ENCODE results near the gene FBXL16. TPM values are rescaled to one million over a fixed set of nuclear protein-coding genes. Genes with fewer than 3 reads are reported as not detected.

Gene FBXL16
- total RNA-seq, 1 donor from 2014 or later, result 6.4 TPM

GRCh38 chr16:729768-730665 lies 24.4 kb upstream of the FBXL16 start:
- DNase-seq, result peak; percentile 59
- no peaks in the 10 kb centered on the region for H3K9me3 Mint-ChIP-seq
- peaks cover 3% of the 10 kb centered on the region for H3K27me3 Mint-ChIP-seq
- H3K4me1 Mint-ChIP-seq, result no peaks in the 10 kb centered on the region
- no peak overlapping the region for H3K4me3 Mint-ChIP-seq
- H3K36me3 Mint-ChIP-seq (ENCODE audit: low read depth), result peaks cover 7% of the 10 kb centered on the region
- intact Hi-C loops (cut with micrococcal nuclease), result loop anchor here (5.0 kb wide), 1 partner anchor 48 kb away; the partner anchor contains the start of genes JMJD8 and STUB1
- no peak overlapping the region for H3K27ac Mint-ChIP-seq

- peaks cover 3% of the 10 kb centered on the region for H3K27me3 Mint-ChIP-seq
- no peak for DNase-seq
- intact Hi-C loops (cut with micrococcal nuclease), result loop anchor here (5.0 kb wide), 1 partner anchor 47 kb away; the partner anchor contains the start of genes JMJD8 and STUB1
- H3K9me3 Mint-ChIP-seq, result no peaks in the 10 kb centered on the region
- H3K27ac Mint-ChIP-seq, result no peak overlapping the region
- peaks cover 7% of the 10 kb centered on the region for H3K36me3 Mint-ChIP-seq (ENCODE audit: low read depth)
- peak overlapping the region; percentile 64 for H3K4me3 Mint-ChIP-seq
- H3K4me1 Mint-ChIP-seq, result no peaks in the 10 kb centered on the region
Measured at GRCh38 chr16:728890-729744, 23.5 kb upstream of the FBXL16 start.

- Mint-ChIP-seq H3K27ac (no peak overlapping the region), H3K4me3 (peak overlapping the region; percentile 64), H3K27me3 (peaks cover 3% of the 10 kb centered on the region), H3K36me3 (ENCODE audit: low read depth) (peaks cover 7% of the 10 kb centered on the region), H3K4me1 (no peaks in the 10 kb centered on the region), H3K9me3 (no peaks in the 10 kb centered on the region)
- intact Hi-C loops (cut with micrococcal nuclease), result loop anchor here (5.0 kb wide), 1 partner anchor 46 kb away; the partner anchor contains the start of genes JMJD8 and STUB1
- peak; percentile 89 for DNase-seq
Measured at GRCh38 chr16:728131-728889, 22.7 kb upstream of the FBXL16 start.

- H3K4me3 Mint-ChIP-seq, result peak overlapping the region; percentile 56
- DNase-seq, result peak; percentile 78
- intact Hi-C loops (cut with micrococcal nuclease), result loop anchor here (5.0 kb wide), 1 partner anchor 45 kb away; the partner anchor contains the start of genes JMJD8 and STUB1
- H3K27ac Mint-ChIP-seq, result no peak overlapping the region
- no peaks in the 10 kb centered on the region for H3K9me3 Mint-ChIP-seq
- peaks cover 3% of the 10 kb centered on the region for H3K27me3 Mint-ChIP-seq
- no peaks in the 10 kb centered on the region for H3K4me1 Mint-ChIP-seq
- peaks cover 2% of the 10 kb centered on the region for H3K36me3 Mint-ChIP-seq (ENCODE audit: low read depth)
Measured at GRCh38 chr16:727291-727977, 21.8 kb upstream of the FBXL16 start.

GRCh38 chr16:726438-727290 lies 21.1 kb upstream of the FBXL16 start, which contains the start of the genes CCDC78 and HAGHL:
CCDC78 (minus strand) TSS chr16:726443; CDS start chr16:726367, 76 bp downstream.
HAGHL (plus strand) TSS chr16:727106; CDS start chr16:727510, 404 bp downstream.
- Mint-ChIP-seq H3K27me3 (peaks cover 3% of the 10 kb centered on the region), H3K36me3 (ENCODE audit: low read depth) (no peaks in the 10 kb centered on the region), H3K9me3 (no peaks in the 10 kb centered on the region), H3K27ac (peak within 1 kb of the TSS; percentile 48), H3K4me3 (peak within 1 kb of the TSS; percentile 75), H3K4me1 (no peaks in the 10 kb centered on the region)
- DNase-seq, result peak; percentile 87
- intact Hi-C loops (cut with micrococcal nuclease), result loop anchor here (5.0 kb wide), 1 partner anchor 44 kb away; the partner anchor contains the start of genes JMJD8 and STUB1

GRCh38 chr16:726188-726437 lies 20.5 kb upstream of the FBXL16 start:
- Mint-ChIP-seq H3K4me1 (no peaks in the 10 kb centered on the region), H3K9me3 (no peaks in the 10 kb centered on the region), H3K36me3 (ENCODE audit: low read depth) (no peaks in the 10 kb centered on the region), H3K27me3 (peaks cover 3% of the 10 kb centered on the region), H3K27ac (no peak overlapping the region), H3K4me3 (peak overlapping the region; percentile 17)
- DNase-seq, result no peak
- intact Hi-C loops (cut with micrococcal nuclease), result loop anchor here (5.0 kb wide), 1 partner anchor 44 kb away; the partner anchor contains the start of genes JMJD8 and STUB1

- DNase-seq, result no peak
- no peaks in the 10 kb centered on the region for H3K36me3 Mint-ChIP-seq (ENCODE audit: low read depth)
- peak overlapping the region; percentile 15 for H3K27ac Mint-ChIP-seq
- intact Hi-C loops (cut with micrococcal nuclease), result loop anchor here (5.0 kb wide), 1 partner anchor 43 kb away; the partner anchor contains the start of genes JMJD8 and STUB1
- H3K9me3 Mint-ChIP-seq, result no peaks in the 10 kb centered on the region
- peaks cover 3% of the 10 kb centered on the region for H3K27me3 Mint-ChIP-seq
- H3K4me1 Mint-ChIP-seq, result no peaks in the 10 kb centered on the region
- H3K4me3 Mint-ChIP-seq, result peak overlapping the region; percentile 17
Measured at GRCh38 chr16:725463-726187, 20.0 kb upstream of the FBXL16 start.

GRCh38 chr16:725041-725376 lies 19.4 kb upstream of the FBXL16 start:
- Mint-ChIP-seq H3K27ac (no peak overlapping the region), H3K4me3 (no peak overlapping the region), H3K4me1 (peaks cover 3% of the 10 kb centered on the region), H3K27me3 (peaks cover 6% of the 10 kb centered on the region), H3K36me3 (ENCODE audit: low read depth) (no peaks in the 10 kb centered on the region), H3K9me3 (no peaks in the 10 kb centered on the region)
- no peak for DNase-seq
- intact Hi-C loops (cut with micrococcal nuclease), result loop anchor here (5.0 kb wide), 1 partner anchor 43 kb away; the partner anchor contains the start of genes JMJD8 and STUB1

- no peaks in the 10 kb centered on the region for H3K36me3 Mint-ChIP-seq (ENCODE audit: low read depth)
- H3K4me3 Mint-ChIP-seq, result no peak overlapping the region
- H3K9me3 Mint-ChIP-seq, result no peaks in the 10 kb centered on the region
- H3K4me1 Mint-ChIP-seq, result peaks cover 3% of the 10 kb centered on the region
- peaks cover 6% of the 10 kb centered on the region for H3K27me3 Mint-ChIP-seq
- intact Hi-C loops (cut with micrococcal nuclease), result loop anchor here (5.0 kb wide), 1 partner anchor 42 kb away; the partner anchor contains the start of genes JMJD8 and STUB1
- no peak for DNase-seq
- no peak overlapping the region for H3K27ac Mint-ChIP-seq
Measured at GRCh38 chr16:724188-725040, 18.8 kb upstream of the FBXL16 start.

GRCh38 chr16:723695-724094 lies 18.1 kb upstream of the FBXL16 start:
- intact Hi-C loops (cut with micrococcal nuclease), result no loop called here
- Mint-ChIP-seq H3K9me3 (no peaks in the 10 kb centered on the region), H3K4me1 (peaks cover 3% of the 10 kb centered on the region), H3K27me3 (peaks cover 13% of the 10 kb centered on the region), H3K4me3 (no peak overlapping the region), H3K36me3 (ENCODE audit: low read depth) (no peaks in the 10 kb centered on the region), H3K27ac (no peak overlapping the region)
- no peak for DNase-seq

Data from activated CD4-positive, alpha-beta T cell treated with anti-CD3 and anti-CD28 coated beads, Interleukin-2, amount 10 ng/mL, durations not matched to agents 24 days and 14 days (primary cell).